ENCODE data around the gene AADAC. TPM values are rescaled to one million over a fixed set of nuclear protein-coding genes. Genes with fewer than 3 reads are reported as not detected.
"Not testable (repeated sequence)": the region's sequence is repeated elsewhere in the genome, so short reads cannot be mapped to it uniquely, and the experiment has no call there.

Gene AADAC
- total and polyA plus RNA-seq, 11 donors: 3.0 TPM; not detected in 10

GRCh38 chr3:151800431-151800830, 13.5 kb upstream of the AADAC start:
- no peak overlapping the region for H3K27ac ChIP-seq
- H3K9me3 ChIP-seq: no peaks in the 10 kb centered on the region
- no peaks in the 10 kb centered on the region for H3K36me3 ChIP-seq
- H3K27me3 ChIP-seq: no peaks in the 10 kb centered on the region
- DNase-seq (no peak), ATAC-seq (no peak)
- 83 to 90% (median 85%) methylated on average over 2 of the region's 2 CpGs for WGBS, 4 donors
- H3K4me1 ChIP-seq: no peaks in the 10 kb centered on the region
- intact Hi-C loops (cut with DNase I): no loop called here
- TF ChIP-seq, protein P1, sequence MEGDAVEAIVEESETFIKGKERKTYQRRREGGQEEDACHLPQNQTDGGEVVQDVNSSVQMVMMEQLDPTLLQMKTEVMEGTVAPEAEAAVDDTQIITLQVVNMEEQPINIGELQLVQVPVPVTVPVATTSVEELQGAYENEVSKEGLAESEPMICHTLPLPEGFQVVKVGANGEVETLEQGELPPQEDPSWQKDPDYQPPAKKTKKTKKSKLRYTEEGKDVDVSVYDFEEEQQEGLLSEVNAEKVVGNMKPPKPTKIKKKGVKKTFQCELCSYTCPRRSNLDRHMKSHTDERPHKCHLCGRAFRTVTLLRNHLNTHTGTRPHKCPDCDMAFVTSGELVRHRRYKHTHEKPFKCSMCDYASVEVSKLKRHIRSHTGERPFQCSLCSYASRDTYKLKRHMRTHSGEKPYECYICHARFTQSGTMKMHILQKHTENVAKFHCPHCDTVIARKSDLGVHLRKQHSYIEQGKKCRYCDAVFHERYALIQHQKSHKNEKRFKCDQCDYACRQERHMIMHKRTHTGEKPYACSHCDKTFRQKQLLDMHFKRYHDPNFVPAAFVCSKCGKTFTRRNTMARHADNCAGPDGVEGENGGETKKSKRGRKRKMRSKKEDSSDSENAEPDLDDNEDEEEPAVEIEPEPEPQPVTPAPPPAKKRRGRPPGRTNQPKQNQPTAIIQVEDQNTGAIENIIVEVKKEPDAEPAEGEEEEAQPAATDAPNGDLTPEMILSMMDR (IDR thresholded peaks at IDR 0.05): no peak
- no peak for TF ChIP-seq POLR2A (IDR thresholded peaks at IDR 0.05)
- no peak overlapping the region for H3K4me3 ChIP-seq

GRCh38 chr3:151804267-151804666, 9.6 kb upstream of the AADAC start:
- 39 to 74% (median 59%) methylated on average over 1 of the region's 1 CpG for WGBS, 4 donors
- no peak overlapping the region for H3K4me3 ChIP-seq

GRCh38 chr3:151806838-151807237, 7.1 kb upstream of the AADAC start:
- H3K27me3 ChIP-seq: no peaks in the 10 kb centered on the region
- no peak overlapping the region for H3K27ac ChIP-seq
- no peak overlapping the region for H3K4me3 ChIP-seq
- ATAC-seq (no peak), DNase-seq (no peak)
- no peaks in the 10 kb centered on the region for H3K4me1 ChIP-seq
- H3K9me3 ChIP-seq: peaks cover 0 to 6% (median 0%) of the 10 kb centered on the region in 12 donors
- intact Hi-C loops (cut with DNase I): no loop called here
- no peak for TF ChIP-seq POLR2A (IDR thresholded peaks at IDR 0.05)
- TF ChIP-seq, protein P1 (IDR thresholded peaks at IDR 0.05): no peak
- WGBS, 4 donors: 89 to 91% (median 91%) methylated on average over 15 of the region's 15 CpGs
- H3K36me3 ChIP-seq: no peaks in the 10 kb centered on the region

More at GRCh38 chr3:151804267-151804666, 9.6 kb upstream of the AADAC start:
- DNase-seq: no peak
- Histone ChIP-seq H3K4me1 (no peaks in the 10 kb centered on the region), H3K27me3 (no peaks in the 10 kb centered on the region), H3K36me3 (no peaks in the 10 kb centered on the region), H3K9me3 (peaks cover 0 to 6% (median 0%) of the 10 kb centered on the region in 12 donors), H3K27ac (no peak overlapping the region)
- ATAC-seq: no peak
- intact Hi-C loops (cut with DNase I): no loop called here
- TF ChIP-seq, protein P1 (IDR thresholded peaks at IDR 0.05): no peak
- TF ChIP-seq POLR2A (IDR thresholded peaks at IDR 0.05): no peak

GRCh38 chr3:151808926-151809325, 5.0 kb upstream of the AADAC start:
- intact Hi-C loops (cut with DNase I): not testable (repeated sequence)

GRCh38 chr3:151811474-151811873, 2.4 kb upstream of the AADAC start:
- DNase-seq (no peak), ATAC-seq (no peak)
- 91 to 96% (median 92%) methylated on average over 2 of the region's 2 CpGs for WGBS, 4 donors
- H3K4me1 ChIP-seq: no peaks in the 10 kb centered on the region
- H3K36me3 ChIP-seq: no peaks in the 10 kb centered on the region
- TF ChIP-seq POLR2A (IDR thresholded peaks at IDR 0.05): no peak
- TF ChIP-seq, protein P1 (IDR thresholded peaks at IDR 0.05): no peak
- H3K27me3 ChIP-seq: no peaks in the 10 kb centered on the region
- H3K9me3 ChIP-seq: peaks cover 0 to 6% (median 0%) of the 10 kb centered on the region in 12 donors
- H3K4me3 ChIP-seq: no peak overlapping the region
- intact Hi-C loops (cut with DNase I): no loop called here
- no peak overlapping the region for H3K27ac ChIP-seq

More at GRCh38 chr3:151808926-151809325, 5.0 kb upstream of the AADAC start:
- WGBS, 4 donors: 77 to 83% (median 82%) methylated on average over 3 of the region's 3 CpGs
- not testable (repeated sequence) for H3K4me1 ChIP-seq, H3K27ac ChIP-seq, H3K27me3 ChIP-seq, H3K36me3 ChIP-seq, DNase-seq, ATAC-seq, H3K9me3 ChIP-seq, H3K4me3 ChIP-seq

Data from heart left ventricle (tissue), 16 donors.